GM18907 (cell line): ENCODE data around the gene LMAN1L.
"Not testable (repeated sequence)": the region's sequence is repeated elsewhere in the genome, so short reads cannot be mapped to it uniquely, and the experiment has no call there.

ENCODE experiments used
- ATAC-seq: cut with Tn5 transposase; IDR thresholded peaks from one replicate; pipeline ENCODE4 v1.9.1; 2021; ENCODE audit warnings: mild to moderate bottlenecking, moderate library complexity; ENCODE audit not compliant: unreplicated experiment

LMAN1L gene

DNA sequence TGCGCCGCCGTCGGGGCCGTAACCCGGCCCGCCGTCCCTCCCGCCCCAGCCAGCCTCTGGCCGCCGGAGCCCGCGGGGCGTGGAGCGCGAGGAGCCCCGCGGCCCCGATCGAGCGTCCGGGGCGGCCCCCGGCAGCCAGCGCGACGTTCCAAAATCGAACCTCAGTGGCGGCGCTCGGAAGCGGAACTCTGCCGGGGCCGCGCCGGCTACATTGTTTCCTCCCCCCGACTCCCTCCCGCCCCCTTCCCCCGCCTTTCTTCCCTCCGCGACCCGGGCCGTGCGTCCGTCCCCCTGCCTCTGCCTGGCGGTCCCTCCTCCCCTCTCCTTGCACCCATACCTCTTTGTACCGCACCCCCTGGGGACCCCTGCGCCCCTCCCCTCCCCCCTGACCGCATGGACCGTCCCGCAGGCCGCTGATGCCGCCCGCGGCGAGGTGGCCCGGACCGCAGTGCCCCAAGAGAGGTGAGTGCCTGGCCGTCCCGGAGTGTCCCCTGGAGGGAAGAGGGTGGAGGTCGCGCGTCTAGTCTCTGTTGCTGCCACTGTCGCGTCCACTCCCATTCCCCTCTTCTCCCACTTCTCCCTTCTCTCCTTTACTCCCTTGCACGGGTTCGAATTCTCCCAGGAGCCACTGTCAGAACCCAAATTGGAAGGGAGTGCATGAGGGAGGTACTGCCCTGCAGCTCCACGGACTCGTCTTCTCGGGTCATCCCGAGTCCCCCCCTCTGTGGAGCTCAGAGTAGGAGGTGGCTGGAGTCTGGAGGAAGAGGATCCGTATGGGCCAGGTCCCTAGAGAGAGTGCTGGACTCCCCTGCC lies 30.2 kb upstream of the LMAN1L start:
- ATAC-seq = peak; percentile 9

DNA sequence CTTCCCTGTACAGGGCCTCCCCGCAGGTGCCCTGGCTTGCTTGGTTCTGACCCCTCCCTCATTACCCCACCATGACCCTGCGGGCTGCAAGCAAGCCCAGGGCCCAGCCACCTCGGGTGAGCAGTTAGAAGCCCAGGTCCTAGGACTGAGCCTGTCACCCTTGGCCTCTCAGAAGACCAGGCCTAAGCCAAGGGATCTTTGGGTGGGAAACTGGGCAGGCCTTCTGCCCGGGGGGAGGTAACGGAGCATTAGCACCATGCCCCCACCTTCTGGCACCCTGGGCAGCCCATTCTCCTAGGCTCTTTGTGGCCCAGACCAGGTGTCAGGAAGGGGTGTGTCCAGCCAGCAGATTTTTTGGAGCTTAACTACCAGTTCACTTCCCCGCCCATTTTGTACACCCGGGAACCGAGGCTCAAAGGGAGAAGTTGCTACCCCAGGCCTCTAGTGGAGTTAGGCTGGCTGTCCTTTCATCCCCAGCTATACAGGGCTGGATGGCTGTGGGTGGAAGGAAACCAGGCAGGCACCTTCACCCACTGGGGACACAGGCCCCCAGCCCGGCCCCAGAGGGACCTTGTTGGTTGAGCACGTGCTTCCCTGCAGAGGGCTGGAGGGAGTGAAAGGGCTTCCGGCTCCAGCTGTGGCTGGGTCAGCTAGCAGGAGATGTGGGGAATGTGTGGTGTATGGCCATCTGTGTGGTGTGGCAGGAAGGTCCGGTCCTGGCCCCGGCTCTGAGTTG lies 29.4 kb upstream of the LMAN1L start:
- ATAC-seq = no peak

DNA sequence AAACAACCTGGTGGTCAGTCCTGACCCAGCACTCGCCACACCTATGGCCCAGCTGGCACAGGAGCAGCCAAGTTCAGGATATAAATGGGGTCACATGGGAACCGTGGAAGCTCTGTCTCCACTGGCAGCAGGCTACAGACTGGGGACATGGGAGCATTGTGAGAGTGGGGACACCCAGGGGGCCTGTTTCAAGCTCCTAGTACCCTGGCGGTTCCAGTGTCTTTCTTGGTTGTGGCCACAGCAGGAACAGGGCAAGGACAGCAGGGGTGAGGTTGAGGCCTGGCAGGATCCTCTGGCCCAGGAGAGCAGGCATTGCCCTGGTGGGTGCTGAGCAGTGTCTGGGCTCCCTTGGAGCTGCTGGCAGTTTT lies 28.8 kb upstream of the LMAN1L start:
- ATAC-seq = no peak

DNA sequence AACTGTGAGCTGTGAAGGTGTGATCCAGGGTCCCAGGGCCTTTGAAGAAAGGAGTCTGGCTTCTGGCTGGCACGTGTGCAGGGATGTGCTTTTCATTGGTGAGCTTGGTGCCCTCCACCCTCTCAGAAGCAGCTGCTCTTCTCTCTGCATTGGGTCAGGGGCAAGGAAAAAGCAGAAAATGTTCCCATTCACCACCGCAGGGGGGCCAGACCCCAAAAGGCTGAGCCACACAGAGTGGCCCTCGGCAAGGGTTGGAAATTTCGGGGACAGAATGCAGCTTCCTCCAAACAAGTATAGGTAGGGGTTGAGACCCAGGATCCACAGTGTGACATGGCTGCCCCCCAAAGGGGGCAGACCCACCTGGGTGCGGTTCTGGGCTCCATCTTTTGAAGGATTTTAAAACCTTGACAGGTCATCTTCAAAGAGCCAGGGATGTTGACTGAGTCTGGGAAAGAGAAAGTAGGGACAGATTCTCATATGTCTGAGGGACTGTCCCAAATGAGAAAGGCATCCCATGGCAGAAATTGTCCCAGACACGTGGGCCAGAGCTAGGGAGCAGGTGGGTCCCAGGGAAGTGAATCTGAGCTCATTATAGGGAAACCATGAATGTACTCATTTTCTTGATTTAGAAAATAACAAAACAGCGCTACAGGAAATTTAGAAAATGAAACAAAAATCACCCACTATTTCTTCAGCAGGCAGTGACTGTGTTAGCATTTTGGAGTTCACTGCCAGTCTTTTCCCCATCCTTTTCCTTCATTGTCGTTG lies 28.0 kb upstream of the LMAN1L start:
- ATAC-seq = no peak

DNA sequence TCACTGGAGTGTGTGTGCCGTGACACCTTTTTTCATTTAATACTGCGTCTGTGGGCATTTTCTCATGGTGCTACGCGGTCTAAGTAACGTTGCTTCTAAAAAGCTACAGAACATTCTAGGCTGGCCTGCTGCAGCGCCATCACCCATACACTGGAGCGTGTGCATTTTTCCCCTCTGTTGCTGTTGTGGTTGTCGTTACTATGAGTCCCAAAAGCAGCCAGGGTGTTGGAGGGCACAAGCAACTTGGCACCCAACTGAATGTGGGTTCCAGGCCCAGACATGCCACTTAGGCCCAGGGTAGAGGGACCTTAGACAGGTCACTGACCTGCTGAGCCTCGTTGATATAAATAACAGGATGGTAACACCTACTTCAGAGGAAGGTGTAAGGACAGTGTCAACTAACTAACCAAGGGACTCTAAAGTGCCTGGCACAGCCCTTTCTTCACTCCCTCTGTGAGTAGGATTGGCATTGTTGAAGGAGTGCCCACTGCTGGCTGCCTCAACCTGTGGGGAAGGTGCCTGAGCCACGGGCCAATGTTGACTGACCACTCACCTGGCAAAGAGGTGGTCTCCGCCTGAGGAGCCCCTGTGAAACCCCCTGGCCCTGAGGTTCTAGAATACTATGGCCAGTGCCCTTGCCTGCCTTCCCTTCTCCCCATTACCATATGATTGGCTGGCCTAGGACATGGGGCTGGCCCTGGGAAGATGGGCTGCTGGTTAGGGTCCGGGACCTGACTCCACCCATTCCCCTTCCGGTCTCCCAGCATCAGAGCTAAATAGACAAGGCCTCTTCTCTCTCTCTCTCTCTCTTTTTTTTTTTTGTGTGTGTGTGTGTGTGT lies 27.2 kb upstream of the LMAN1L start:
- ATAC-seq = no peak

DNA sequence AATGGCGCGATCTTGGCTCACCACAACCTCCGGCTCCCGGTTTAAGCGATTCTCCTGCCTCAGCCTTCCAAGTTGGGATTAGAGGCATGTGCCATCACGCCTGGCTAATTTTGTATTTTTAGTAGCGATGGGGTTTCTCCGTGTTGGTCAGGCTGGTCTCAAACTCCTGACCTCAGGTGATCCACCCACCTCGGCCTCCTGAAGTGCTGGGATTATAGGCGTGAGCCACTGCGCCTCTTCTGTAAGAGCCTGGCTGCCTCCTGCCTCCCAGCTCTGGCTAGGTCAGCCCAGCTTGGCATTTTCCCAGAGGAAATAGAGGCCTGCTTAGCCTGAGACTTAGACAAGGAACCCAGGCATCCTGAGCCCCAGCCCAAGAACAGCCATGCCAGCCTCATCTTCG lies 26.6 kb upstream of the LMAN1L start:
- ATAC-seq = not testable (repeated sequence)

DNA sequence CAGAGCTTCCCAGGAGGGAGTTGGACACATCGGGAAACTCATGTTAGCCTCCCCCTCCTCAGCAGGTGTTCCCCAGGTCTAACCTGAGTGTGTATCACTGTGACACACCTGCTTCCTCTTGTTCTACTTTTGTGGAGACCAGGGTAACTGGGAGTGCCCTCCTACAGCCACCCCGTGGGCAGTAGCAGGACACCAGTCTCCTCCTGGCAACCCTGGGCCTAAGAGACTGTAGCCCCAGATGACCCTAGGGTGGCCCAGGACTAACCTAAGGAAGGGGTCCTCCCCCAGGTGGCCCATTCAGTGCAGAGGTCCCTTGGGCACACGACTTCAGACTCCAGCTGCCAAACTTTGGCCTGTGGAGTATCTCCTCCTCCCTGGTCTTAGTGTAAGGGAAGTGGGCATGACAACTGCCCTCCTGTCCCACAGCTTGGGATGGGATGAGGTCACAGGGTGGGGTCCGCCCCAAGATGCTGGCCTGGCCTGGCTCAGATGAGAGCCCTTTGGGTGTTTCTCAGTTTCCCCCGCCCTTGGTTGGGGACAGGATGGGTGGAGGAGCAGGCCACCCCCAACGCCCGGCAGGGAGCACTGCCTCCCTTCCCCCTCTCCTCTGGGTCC lies 26.0 kb upstream of the LMAN1L start:
- ATAC-seq = no peak

DNA sequence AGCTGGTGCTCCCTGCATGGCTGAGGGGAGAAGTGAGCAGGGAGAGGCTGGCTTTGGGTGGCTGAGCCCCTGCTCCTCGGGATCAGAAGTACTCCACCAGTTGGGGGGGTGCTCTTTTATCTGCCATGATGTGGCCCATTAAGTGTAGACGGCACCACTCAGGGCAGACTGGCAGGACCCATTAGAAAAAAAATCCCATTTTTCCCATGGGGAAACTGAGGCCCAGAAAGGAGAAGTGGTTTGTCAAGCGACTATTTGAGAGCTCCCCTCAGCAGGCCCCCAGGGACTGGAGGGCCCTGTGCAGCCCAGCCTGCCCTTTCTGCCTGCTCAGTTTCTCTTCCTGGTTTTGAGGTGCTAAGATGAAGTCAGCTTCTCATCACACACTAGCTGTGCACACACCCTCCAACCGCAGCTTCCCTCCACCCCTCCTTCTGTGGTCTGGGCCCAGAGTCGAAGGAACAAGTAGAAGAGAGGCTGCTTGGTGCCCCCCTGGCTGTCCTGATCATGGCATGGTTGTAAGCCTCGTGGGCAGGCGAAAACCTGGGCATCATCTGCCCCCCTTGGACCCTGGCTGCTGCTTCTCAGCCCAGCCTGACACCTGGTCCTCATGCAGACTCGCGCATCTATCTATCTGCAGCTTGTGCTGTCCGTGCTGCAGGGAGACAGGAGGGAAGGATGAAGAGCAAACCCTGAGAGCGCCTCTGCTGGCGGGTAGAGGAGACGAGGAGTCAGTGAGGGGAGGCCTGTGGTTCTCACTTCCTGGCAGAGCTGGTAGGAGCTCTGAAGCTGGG lies 25.2 kb upstream of the LMAN1L start:
- ATAC-seq = peak; percentile 44

DNA sequence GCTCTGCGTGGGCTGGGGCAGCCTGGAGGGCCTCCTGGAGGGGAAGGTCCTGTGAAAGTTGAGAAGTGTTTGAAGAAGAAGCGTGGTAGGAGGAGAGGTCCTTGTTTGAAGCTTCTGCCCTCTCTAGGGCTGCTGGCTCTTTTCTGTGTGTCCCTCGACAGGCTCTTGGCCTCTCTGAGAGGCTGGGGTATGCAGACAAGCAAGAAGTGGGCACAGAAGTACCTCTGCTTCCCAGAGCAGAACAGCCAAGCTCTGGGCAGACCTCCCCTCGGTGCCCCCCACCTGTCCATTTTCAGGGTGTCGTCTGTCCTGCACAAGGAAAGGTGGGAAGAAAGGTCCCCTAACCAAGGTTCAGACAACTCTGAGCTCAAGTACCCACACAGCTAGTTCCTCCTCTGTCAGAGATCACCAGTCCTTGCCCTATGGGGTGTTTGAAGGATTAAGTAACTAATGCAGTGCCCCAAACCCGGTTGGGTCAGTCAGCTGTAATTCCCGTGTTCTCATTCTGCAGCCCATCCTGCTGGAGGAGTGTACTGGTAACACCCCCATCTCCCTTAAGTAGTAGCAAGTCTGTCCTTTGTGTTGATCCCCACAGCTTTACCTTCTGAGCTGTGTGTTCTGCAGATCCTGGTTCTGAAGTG lies 24.5 kb upstream of the LMAN1L start:
- no peak for ATAC-seq

DNA sequence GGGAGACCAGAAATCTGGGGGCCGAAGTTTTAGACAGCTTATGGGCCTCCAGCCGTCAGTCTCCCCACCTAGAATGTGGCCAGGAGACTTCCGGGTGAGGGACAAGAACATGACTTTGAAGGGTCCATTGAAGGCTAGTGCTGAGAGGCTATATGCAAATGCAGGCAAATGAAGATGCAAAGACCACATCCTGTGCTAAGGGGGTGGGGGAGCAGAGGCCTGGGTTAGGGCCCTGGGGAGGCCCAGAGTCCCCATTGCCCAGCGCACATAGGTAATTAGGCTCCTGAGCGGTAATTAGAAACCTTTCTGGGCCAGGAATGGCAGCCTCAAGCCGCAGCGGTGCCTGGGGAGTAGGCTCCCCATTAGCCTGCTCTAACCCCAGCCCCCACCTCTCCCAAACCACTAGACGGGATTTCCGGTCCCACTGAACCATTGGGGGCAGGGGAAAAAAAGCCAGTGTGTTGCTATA lies 23.9 kb upstream of the LMAN1L start:
- ATAC-seq = peak; percentile 34

DNA sequence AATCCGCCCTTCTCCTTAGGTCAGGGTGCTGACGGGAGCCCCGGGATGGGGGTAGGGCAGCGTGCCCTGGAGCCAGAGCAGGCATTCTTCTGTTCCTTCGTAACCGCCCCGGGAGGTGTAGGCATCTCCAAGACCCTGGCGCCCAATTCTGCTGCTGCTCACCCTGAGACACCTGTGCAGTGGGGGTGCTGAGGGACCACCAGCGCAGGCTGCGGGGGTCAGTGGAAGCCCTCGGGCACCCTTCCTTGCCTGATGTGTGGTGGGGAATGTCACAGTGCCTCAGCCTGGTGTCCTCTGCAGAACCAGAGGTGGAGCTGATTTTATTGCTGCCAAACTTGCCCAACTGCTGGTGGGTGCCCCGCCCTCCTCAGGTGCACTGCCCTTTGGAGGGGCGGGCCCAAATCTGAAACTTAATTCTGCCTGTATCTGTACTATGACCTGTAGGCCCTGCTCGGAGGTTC lies 23.4 kb upstream of the LMAN1L start:
- ATAC-seq = no peak

DNA sequence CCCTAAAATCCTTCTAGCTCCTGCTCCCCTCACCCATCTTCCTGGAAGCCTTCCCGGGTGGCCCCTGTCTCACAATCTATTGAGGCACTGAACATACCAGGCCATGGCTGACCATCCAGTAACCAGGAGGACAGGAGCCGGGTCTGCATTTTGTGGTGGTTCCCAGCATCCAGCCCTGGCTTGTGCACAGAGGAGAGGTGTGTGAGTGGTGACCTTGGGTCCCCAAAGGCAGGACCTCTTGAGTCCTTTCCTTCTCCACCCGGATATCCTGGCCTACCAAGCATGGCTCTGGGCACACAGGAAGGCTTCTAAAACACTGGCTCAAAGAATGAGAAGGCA lies 22.9 kb upstream of the LMAN1L start:
- no peak for ATAC-seq

DNA sequence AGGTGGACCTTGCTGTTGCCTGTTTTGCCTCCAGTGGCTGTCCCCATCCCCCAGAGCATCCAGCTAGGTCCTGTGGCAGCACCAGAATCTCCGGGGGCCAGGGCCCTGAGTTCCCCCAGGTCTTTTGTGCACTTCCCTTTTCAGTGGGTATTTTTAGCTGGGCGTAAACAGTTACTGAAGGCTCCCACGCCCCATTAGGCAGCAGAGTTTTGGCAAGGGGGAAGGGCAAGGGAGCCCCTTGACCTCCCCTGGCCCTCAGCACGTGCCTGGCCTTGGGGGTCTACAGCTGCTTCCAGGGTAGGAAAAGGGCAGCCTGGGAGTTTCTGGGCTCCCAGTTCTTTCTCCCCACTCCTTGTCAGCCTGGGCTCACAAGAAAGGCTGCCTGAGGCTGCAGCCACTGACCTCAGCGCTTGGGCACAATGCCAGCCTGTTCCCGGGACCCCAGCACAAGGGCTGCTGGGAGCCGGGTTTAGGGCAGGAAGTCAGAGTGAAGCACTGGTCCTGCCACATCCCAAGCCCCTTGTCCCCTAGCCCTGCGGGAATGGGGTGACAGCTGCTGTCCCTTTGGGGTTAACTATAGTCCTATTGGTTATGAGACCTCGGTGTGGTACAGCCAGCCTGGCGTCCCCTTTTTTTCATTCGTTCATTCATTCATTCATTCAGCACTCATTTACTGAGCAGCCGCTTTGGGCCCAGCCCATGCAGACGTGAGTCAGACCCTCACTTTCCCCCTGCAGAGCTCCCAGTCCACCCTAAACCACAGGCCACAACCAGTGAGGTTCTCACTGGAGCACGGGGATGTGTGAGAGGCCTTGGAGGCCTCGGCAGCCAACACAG lies 22.3 kb upstream of the LMAN1L start:
- peak; percentile 17 for ATAC-seq

DNA sequence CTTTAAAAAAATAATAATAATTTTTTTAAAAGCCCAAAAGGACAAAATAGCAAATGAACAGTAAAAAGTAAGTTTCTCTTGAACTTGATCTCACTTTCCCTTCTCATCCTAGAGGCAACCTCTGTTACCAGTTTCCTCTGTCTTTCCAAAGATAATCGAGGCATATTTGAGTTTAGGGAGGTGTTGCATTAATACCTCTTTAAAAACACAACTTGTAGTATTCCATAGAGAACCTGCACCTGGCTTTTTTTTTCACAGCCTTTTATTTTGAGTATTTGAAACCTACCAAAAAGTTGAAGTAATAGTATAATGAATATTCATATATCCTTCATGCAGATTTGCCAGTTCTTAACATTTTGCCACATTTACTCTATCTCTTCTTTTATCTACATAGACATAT lies 21.6 kb upstream of the LMAN1L start:
- ATAC-seq = no peak

DNA sequence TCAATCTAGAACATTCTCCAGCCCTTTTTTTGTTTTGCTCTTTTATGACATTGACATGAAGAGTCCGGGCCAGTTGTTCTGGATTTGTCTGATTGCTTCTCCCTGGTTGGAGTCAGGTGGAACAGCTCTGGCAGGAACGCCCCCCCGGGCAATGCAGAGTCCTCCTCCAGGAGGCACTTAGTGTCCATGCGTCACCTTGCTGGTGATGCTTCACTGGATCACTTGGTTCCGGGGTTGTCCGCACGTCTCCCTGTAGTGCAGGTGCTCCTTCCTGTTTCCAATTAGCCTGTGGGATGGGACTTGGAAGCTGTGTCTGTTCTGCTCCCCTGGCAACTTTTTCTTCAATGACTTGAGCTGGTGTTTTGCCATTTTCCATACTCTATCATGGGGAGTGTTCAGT lies 21.0 kb upstream of the LMAN1L start:
- no peak for ATAC-seq

DNA sequence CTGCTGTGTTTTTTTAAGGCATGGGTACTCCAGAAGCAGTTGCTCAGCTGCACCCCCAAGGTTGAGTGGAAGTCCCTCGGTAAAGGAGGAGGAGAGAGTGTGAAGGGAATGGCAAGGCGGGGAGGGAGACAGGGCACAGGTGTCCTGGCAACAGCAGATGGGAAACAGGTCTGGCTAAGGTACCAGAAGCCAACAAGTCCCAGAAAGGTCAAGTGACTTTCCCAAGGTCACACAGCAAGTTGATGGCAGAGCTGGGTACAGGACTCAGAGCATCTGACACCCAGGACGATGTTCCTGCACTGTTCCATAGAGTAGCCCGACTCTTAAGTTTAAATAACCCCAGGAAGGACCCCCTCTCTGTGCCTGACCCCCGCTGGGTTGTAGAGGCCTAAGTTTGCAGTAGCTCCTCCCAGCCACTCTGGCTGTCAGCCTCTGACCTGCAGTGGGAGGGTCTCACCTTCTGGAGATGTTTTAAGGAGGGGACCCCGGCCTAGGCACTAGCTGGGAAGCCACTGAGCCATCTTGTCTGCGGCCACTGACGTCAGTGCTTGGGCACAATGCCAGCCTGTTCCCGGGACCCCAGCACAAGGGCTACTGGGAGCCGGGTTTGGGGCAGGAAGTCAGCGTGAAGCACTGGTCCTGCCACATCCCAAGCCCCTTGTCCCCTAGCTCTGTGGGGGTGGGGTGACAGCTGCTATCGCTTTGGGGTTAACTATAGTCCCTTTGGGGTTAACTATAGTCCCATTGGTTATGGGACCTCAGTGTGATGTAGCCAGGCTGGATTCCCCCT lies 20.2 kb upstream of the LMAN1L start:
- no peak for ATAC-seq
